Transverse colon (tissue), 4 donors: ENCODE measurements around the gene SCAF1. TPM values are rescaled to one million over a fixed set of nuclear protein-coding genes. Genes with fewer than 3 reads are reported as not detected.

Source experiments
- DNase-seq: peaks from one replicate; pipeline ENCODE4 v3.0.0-alpha.2; 2019
- H3K27ac ChIP-seq, 4 donors: fragments of 200-600 bp; sonication (generic); 2 replicates each; pipeline ENCODE4 v1.5.1; 2016 to 2018; ENCODE audit warnings: inconsistent platforms in 4 of 4
- H3K27me3 ChIP-seq: fragments of 200-600 bp; sonication (generic); 2 replicates; pipeline ENCODE4 v1.5.1; 2017; ENCODE audit warnings: inconsistent platforms
- H3K36me3 ChIP-seq, 4 donors: fragments of 200-600 bp; sonication (generic); 2 replicates each; pipeline ENCODE4 v1.5.1; 2017 to 2019; ENCODE audit warnings: inconsistent platforms in 4 of 4
- H3K4me1 ChIP-seq, 4 donors: fragments of 200-600 bp; sonication (generic); 2 replicates each; pipeline ENCODE4 v1.5.1; 2017 to 2020; ENCODE audit warnings: inconsistent platforms in 4 of 4
- H3K4me3 ChIP-seq, 4 donors: fragments of 200-600 bp; sonication (generic); 1 replicate in 1 of 4; 2 replicates in 3 of 4; pipeline versions ENCODE4 v1.5.1 to v1.6.1; 2017 to 2019; ENCODE audit warnings: inconsistent platforms in 4 of 4
- H3K9me3 ChIP-seq, 2 donors: fragments of 200-600 bp; sonication (generic); 2 replicates each; pipeline ENCODE4 v1.5.1; 2017 to 2019; ENCODE audit warnings: inconsistent platforms in 2 of 2
- EP300 ChIP-seq: sonication (generic); formaldehyde crosslinking; IDR thresholded peaks from one replicate; pipeline ENCODE4 v1.6.1; 2017; ENCODE audit warnings: antibody characterized with exemption, low read depth
- POLR2A ChIP-seq: fragments of 450-650 bp; IDR thresholded peaks from one replicate; pipeline ENCODE4 v1.6.1; 2016; ENCODE audit warnings: antibody characterized with exemption, mild to moderate bottlenecking, moderate library complexity
- POLR2AphosphoS5 ChIP-seq, 3 donors: sonication (generic); formaldehyde crosslinking; IDR thresholded peaks; one replicate each; pipeline ENCODE4 v1.6.1; 2016; ENCODE audit warnings: antibody characterized with exemption in 3 of 3
- WGBS, 2 donors: methylation state at CpG; one replicate each; pipeline ENCODE4 v1.1.5; 2018; ENCODE audit warnings: low coverage in 1 of 2; 5-methylcytosine and 5-hydroxymethylcytosine counted together
- in situ Hi-C, 4 donors: fragments of 200-750 bp; cut with MboI; loops; one replicate each; pipeline versions ENCODE4 v1.15.0 to v1.15.1; 2017; ENCODE audit warnings: low sequenced_read_pairs in 3 of 4, low pct_ligation_motif_present in 1 of 4, low pct_unique_long_range_greater_than_20kb in 1 of 4
- intact Hi-C: fragments of 100-400 bp; cut with DNase I; formaldehyde crosslinking; loops from one replicate; pipeline ENCODE4 v1.15.1; 2023; ENCODE audit warnings: low total_unique reads
- total RNA-seq, 4 donors: library from RNA; depleted of rRNA; stranded (reverse); fragments of >200 nt; gene quantifications; one replicate each; pipeline ENCODE4 v1.1.0, GENCODE V29; 2016
- TF ChIP-seq, protein P1 (sequence below), 5 experiments: fragments of 200-600 bp in 3 of 5; fragments of 450-650 bp in 2 of 5; sonication (generic) in 3 of 5; IDR thresholded peaks; 1 replicate in 2 of 5; 2 replicates in 3 of 5; pipeline ENCODE4 v1.5.1; 2016 to 2017; ENCODE audit warnings: antibody characterized with exemption in 5 of 5, inconsistent platforms in 3 of 5, mild to moderate bottlenecking in 2 of 5, moderate library complexity in 1 of 5

SCAF1 gene
- total RNA-seq, 4 donors from 2014 or later: 20.2 to 118 (median 32.7) TPM

DNA sequence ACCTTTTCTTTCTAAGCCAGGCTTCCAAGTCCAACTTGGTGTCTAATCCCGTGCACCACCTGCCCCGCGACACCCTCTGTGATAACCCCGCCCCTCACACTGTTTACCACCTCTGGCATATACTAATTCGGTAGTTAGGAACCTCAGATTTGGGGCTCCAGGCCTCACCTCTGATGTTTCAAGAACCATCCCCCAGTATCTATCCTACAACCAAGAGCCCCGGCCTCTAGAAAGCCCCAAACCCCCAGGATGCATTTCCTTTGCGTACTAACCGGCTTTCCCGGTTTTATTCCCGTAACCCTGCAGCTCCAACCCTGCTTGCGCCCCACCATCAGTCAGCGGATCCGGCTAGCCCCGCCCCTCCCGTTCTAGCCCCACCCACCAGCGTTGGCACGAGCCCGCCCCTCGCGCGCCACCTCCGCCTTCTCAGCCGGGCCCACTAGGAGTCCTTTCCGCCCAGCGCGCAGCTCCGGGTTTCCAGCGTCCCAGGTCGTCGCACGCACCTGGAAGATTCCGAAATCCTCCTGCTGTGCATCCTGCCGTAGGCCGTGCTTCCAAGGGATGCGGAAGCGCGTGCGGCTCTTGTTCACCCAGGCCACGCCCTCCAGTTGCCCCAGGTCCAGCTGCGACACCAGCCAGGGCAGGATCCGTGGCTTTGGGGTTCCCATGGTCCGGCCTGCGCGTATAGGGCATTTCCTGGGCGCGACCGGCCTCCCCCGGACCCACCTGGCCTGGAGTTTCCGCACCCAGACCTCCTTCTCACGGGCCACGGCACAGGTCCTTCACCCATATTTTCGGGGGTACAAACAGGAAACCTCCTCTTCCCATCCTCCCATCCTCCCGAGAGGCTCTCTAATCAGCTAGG is 22.4 kb downstream of the SCAF1 start:
- Histone ChIP-seq H3K4me3 (peak overlapping the region; percentile 63 to 93 (median 80)), H3K9me3 (no peaks in the 10 kb centered on the region), H3K36me3 (peaks cover 0 to 14% (median 4%) of the 10 kb centered on the region in 4 donors), H3K27ac (peak overlapping the region; percentile 88 to 100 (median 95)), H3K27me3 (no peaks in the 10 kb centered on the region), H3K4me1 (peaks cover 7 to 25% (median 22%) of the 10 kb centered on the region in 4 donors)
- DNase-seq: peak; percentile 94
- 1 to 2% methylated on average over 5 to 51 of the region's 53 CpGs for WGBS, 2 donors
- TF ChIP-seq, protein P1, sequence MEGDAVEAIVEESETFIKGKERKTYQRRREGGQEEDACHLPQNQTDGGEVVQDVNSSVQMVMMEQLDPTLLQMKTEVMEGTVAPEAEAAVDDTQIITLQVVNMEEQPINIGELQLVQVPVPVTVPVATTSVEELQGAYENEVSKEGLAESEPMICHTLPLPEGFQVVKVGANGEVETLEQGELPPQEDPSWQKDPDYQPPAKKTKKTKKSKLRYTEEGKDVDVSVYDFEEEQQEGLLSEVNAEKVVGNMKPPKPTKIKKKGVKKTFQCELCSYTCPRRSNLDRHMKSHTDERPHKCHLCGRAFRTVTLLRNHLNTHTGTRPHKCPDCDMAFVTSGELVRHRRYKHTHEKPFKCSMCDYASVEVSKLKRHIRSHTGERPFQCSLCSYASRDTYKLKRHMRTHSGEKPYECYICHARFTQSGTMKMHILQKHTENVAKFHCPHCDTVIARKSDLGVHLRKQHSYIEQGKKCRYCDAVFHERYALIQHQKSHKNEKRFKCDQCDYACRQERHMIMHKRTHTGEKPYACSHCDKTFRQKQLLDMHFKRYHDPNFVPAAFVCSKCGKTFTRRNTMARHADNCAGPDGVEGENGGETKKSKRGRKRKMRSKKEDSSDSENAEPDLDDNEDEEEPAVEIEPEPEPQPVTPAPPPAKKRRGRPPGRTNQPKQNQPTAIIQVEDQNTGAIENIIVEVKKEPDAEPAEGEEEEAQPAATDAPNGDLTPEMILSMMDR (IDR thresholded peaks at IDR 0.05): peak in 4 of 5 experiments; percentile 33 to 68 (median 48)
- TF ChIP-seq POLR2A: peak; percentile 73
- TF ChIP-seq EP300: no peak
- peak; percentile 89 to 92 (median 91) for TF ChIP-seq POLR2AphosphoS5 (IDR thresholded peaks at IDR 0.05)
- intact Hi-C loops (no loop called here), in situ Hi-C loops (loop anchor here in 1 of 4 donors (10.0 kb wide), 1 partner anchor 80 kb away; the partner anchor contains the start of genes NOSIP and PRRG2)

GRCh38 chr19:49665036-49665350 is 23.0 kb downstream of the SCAF1 start:
- WGBS, 2 donors: 2 to 3% methylated on average over 5 to 7 of the region's 7 CpGs
- H3K36me3 ChIP-seq: peaks cover 0 to 14% (median 4%) of the 10 kb centered on the region in 4 donors
- intact Hi-C loops (no loop called here), in situ Hi-C loops (loop anchor here in 1 of 4 donors (10.0 kb wide), 1 partner anchor 80 kb away; the partner anchor contains the start of genes NOSIP and PRRG2)
- peak overlapping the region; percentile 88 to 100 (median 95) for H3K27ac ChIP-seq
- H3K4me3 ChIP-seq: peak overlapping the region; percentile 63 to 93 (median 80)
- TF ChIP-seq, protein P1 (IDR thresholded peaks at IDR 0.05): no peak
- TF ChIP-seq POLR2AphosphoS5 (IDR thresholded peaks at IDR 0.05): no peak
- TF ChIP-seq EP300: no peak
- no peak for TF ChIP-seq POLR2A
- DNase-seq: no peak
- peaks cover 7 to 25% (median 22%) of the 10 kb centered on the region in 4 donors for H3K4me1 ChIP-seq
- H3K9me3 ChIP-seq: no peaks in the 10 kb centered on the region
- H3K27me3 ChIP-seq: no peaks in the 10 kb centered on the region

GRCh38 chr19:49665351-49666119 is 23.5 kb downstream of the SCAF1 start, which contains the start of the genes BCL2L12 and IRF3:
Gene BCL2L12 (plus strand): TSS chr19:49665933. CDS start chr19:49666693, 760 bp downstream.
Gene IRF3 (minus strand): TSS chr19:49665857. CDS start chr19:49664838, 1,019 bp downstream.
- Histone ChIP-seq H3K9me3 (no peaks in the 10 kb centered on the region), H3K36me3 (peaks cover 0 to 14% (median 4%) of the 10 kb centered on the region in 4 donors), H3K27ac (peak within 1 kb of the TSS; percentile 88 to 100 (median 95)), H3K4me1 (peaks cover 7 to 25% (median 22%) of the 10 kb centered on the region in 4 donors), H3K4me3 (peak within 1 kb of the TSS; percentile 63 to 93 (median 80)), H3K27me3 (no peaks in the 10 kb centered on the region)
- TF ChIP-seq, protein P1 (IDR thresholded peaks at IDR 0.05): no peak
- TF ChIP-seq POLR2AphosphoS5 (IDR thresholded peaks at IDR 0.05) (peak; percentile 80 to 87 (median 87)), POLR2A (peak; percentile 82)
- in situ Hi-C loops: loop anchor here in 1 of 4 donors (10.0 kb wide), 1 partner anchor 81 kb away; the partner anchor contains the start of genes NOSIP and PRRG2
- peak; percentile 99 for DNase-seq
- intact Hi-C loops: no loop called here
- WGBS, 2 donors: 0% methylated on average over 7 to 50 of the region's 50 CpGs
